Measurements from ENCODE around the gene VEPH1. TPM values are rescaled to one million over a fixed set of nuclear protein-coding genes. Genes with fewer than 3 reads are reported as not detected.

The VEPH1 gene
- total RNA-seq, 1 experiment from 2014 or later = 0.32 TPM

DNA sequence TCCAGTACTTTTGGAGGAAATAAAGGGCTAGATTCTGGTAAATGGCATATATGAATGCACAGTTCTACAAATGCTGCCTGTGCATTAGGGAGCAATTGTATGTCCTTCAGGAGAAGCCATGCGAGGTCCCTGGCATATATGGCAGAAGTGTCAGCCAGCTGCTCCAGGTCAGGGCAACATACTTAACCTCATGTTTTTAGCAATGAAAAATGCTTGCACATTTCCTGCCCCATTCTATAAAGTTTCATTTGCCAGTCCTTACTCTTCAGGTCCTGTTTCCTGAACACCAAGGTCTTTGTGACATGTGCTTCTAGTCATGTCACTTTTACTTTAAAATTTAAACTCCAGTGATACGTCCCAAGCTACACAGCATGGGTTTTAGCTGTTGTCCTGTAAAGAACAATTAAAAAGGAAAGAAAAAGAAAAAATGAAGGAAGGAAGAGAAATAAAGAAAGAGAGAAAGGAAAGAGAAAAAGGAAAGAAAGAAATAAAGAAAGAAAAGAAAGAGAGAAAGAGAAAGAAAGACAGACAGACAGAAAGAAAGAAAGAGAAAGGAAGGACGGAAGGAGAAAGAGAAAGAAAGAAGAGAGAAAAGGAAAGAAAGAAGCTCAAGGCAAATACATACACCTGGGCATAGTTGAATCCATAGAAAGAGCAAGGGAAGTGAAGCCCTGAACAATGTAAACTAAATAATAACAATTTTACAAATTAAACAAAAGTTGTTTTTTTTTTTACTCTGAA lies 86.7 kb downstream of the VEPH1 start:
- Histone ChIP-seq H3K27me3 (replicated peaks; ENCODE audit: insufficient read depth, low read depth, low read length, poor library complexity) (no peaks in the 10 kb centered on the region), H3K9me3 (ENCODE audit: low read depth, low read length, poor library complexity, severe bottlenecking) (no peaks in the 10 kb centered on the region), H3K4me3 (ENCODE audit: low read depth, low read length, poor library complexity, severe bottlenecking) (no peak overlapping the region), H3K27ac (ENCODE audit: low read depth, low read length, poor library complexity, severe bottlenecking) (no peak overlapping the region), H3K4me1 (ENCODE audit: insufficient read depth, low read length, poor library complexity, severe bottlenecking) (no peaks in the 10 kb centered on the region), H3K36me3 (ENCODE audit: insufficient read depth, low read length, poor library complexity, severe bottlenecking) (no peaks in the 10 kb centered on the region)
- POLR2A ChIA-PET (ENCODE audit: low non-redundant PET) = no interaction called here
- no peak for DNase-seq (ENCODE audit: low spot score)
- no TSS peak for BruUV-seq (replicated peaks)
- TF ChIP-seq, protein P1, sequence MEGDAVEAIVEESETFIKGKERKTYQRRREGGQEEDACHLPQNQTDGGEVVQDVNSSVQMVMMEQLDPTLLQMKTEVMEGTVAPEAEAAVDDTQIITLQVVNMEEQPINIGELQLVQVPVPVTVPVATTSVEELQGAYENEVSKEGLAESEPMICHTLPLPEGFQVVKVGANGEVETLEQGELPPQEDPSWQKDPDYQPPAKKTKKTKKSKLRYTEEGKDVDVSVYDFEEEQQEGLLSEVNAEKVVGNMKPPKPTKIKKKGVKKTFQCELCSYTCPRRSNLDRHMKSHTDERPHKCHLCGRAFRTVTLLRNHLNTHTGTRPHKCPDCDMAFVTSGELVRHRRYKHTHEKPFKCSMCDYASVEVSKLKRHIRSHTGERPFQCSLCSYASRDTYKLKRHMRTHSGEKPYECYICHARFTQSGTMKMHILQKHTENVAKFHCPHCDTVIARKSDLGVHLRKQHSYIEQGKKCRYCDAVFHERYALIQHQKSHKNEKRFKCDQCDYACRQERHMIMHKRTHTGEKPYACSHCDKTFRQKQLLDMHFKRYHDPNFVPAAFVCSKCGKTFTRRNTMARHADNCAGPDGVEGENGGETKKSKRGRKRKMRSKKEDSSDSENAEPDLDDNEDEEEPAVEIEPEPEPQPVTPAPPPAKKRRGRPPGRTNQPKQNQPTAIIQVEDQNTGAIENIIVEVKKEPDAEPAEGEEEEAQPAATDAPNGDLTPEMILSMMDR (conservative IDR thresholded peaks at IDR 0.05; ENCODE audit: low read depth, low read length) = no peak
- no peak for TF ChIP-seq EZH2 (IDR thresholded peaks at IDR 0.05; ENCODE audit: borderline replicate concordance, low read depth, low read length, poor library complexity, severe bottlenecking)
- intact Hi-C loops (cut with micrococcal nuclease; ENCODE audit: unreplicated experiment) = no loop called here
- CTCF ChIA-PET = no interaction called here

DNA sequence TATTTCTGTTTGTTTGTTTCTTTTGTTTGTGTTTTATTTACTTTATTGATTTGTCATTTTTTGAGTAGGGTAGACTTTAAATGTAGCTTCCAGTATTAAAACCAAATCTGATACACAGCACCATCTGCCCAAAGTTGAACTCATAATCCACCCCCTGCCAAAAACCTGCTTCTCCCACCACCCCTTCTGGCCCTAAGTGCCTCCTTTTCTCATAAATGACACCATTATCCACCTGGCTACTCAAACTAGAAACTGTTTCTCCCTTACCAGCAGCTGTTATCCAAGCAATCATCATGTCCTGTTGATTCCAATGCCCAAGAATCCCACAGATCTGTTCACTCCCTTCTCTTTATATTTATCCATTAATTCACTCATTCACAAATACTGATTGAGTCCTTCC lies 88.4 kb downstream of the VEPH1 start:
- intact Hi-C loops (cut with micrococcal nuclease; ENCODE audit: unreplicated experiment) = no loop called here
- no peaks in the 10 kb centered on the region for H3K4me1 ChIP-seq (ENCODE audit: insufficient read depth, low read length, poor library complexity, severe bottlenecking)
- no peaks in the 10 kb centered on the region for H3K9me3 ChIP-seq (ENCODE audit: low read depth, low read length, poor library complexity, severe bottlenecking)
- H3K36me3 ChIP-seq (ENCODE audit: insufficient read depth, low read length, poor library complexity, severe bottlenecking) = no peaks in the 10 kb centered on the region
- no peak overlapping the region for H3K4me3 ChIP-seq (ENCODE audit: low read depth, low read length, poor library complexity, severe bottlenecking)
- BruUV-seq (replicated peaks) = no TSS peak
- H3K27ac ChIP-seq (ENCODE audit: low read depth, low read length, poor library complexity, severe bottlenecking) = no peak overlapping the region
- no peak for DNase-seq (ENCODE audit: low spot score)
- POLR2A ChIA-PET (ENCODE audit: low non-redundant PET) = no interaction called here
- TF ChIP-seq EZH2 (IDR thresholded peaks at IDR 0.05; ENCODE audit: borderline replicate concordance, low read depth, low read length, poor library complexity, severe bottlenecking) = no peak
- TF ChIP-seq, protein P1 (conservative IDR thresholded peaks at IDR 0.05; ENCODE audit: low read depth, low read length) = no peak
- CTCF ChIA-PET = no interaction called here
- H3K27me3 ChIP-seq (replicated peaks; ENCODE audit: insufficient read depth, low read depth, low read length, poor library complexity) = no peaks in the 10 kb centered on the region

DNA sequence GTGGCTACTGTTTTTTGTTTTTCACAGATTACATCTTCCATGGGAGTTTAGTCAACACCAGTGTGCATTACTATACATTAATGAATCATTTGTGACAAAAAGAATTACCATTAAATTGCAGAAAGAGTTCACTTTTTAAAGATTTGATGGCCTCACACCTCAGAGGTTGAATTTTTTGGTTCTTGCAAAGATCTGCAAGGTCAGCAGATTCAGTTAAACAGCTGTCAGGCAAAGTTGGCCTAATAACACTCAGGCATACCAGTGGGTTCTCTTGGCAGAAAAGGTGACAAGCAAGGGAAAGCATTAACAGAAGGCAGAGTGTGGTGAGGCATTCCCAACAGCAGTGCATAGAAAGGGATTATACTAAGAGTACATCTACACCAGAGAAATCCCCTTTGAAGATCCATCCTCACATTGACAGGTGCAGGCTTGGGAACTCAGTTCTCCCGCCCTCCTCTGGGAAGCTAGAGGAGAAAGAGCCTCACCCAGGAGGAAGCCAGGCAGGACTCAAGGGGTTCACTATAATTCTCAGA lies 90.8 kb downstream of the VEPH1 start:
- BruUV-seq (replicated peaks) = no TSS peak
- no peaks in the 10 kb centered on the region for H3K36me3 ChIP-seq (ENCODE audit: insufficient read depth, low read length, poor library complexity, severe bottlenecking)
- H3K27ac ChIP-seq (ENCODE audit: low read depth, low read length, poor library complexity, severe bottlenecking) = no peak overlapping the region
- TF ChIP-seq, protein P1 (conservative IDR thresholded peaks at IDR 0.05; ENCODE audit: low read depth, low read length) = no peak
- TF ChIP-seq EZH2 (IDR thresholded peaks at IDR 0.05; ENCODE audit: borderline replicate concordance, low read depth, low read length, poor library complexity, severe bottlenecking) = no peak
- no peaks in the 10 kb centered on the region for H3K27me3 ChIP-seq (replicated peaks; ENCODE audit: insufficient read depth, low read depth, low read length, poor library complexity)
- no peak overlapping the region for H3K4me3 ChIP-seq (ENCODE audit: low read depth, low read length, poor library complexity, severe bottlenecking)
- H3K4me1 ChIP-seq (ENCODE audit: insufficient read depth, low read length, poor library complexity, severe bottlenecking) = no peaks in the 10 kb centered on the region
- ChIA-PET POLR2A (ENCODE audit: low non-redundant PET) (no interaction called here), CTCF (no interaction called here)
- H3K9me3 ChIP-seq (ENCODE audit: low read depth, low read length, poor library complexity, severe bottlenecking) = no peaks in the 10 kb centered on the region
- DNase-seq (ENCODE audit: low spot score) = no peak
- intact Hi-C loops (cut with micrococcal nuclease; ENCODE audit: unreplicated experiment) = no loop called here

Measured in A673 (cell line).